Measurements from ENCODE around the gene RGR.

RGR gene

GRCh38 chr10:84217746-84218145, 27.1 kb upstream of the RGR start:
- H3K4me3 ChIP-seq (ENCODE audit: low read depth, low read length), result no peak overlapping the region

GRCh38 chr10:84221916-84222315, 22.9 kb upstream of the RGR start:
- no peak overlapping the region for H3K4me3 ChIP-seq (ENCODE audit: low read depth, low read length)

GRCh38 chr10:84224411-84225028, 20.3 kb upstream of the RGR start:
- no peak overlapping the region for H3K4me3 ChIP-seq (ENCODE audit: low read depth, low read length)

- H3K4me3 ChIP-seq (ENCODE audit: low read depth, low read length), result no peak within 1 kb of the TSS
Observed at GRCh38 chr10:84225427-84226173, 19.3 kb upstream of the RGR start, which contains the start of gene LRIT2. Gene LRIT2, minus strand, starts transcription at chr10:84225544. Its CDS starts 24 bp downstream, at chr10:84225520.

GRCh38 chr10:84226616-84227015, 18.2 kb upstream of the RGR start:
- no peak overlapping the region for H3K4me3 ChIP-seq (ENCODE audit: low read depth, low read length)

GRCh38 chr10:84227810-84228209, 17.0 kb upstream of the RGR start:
- H3K4me3 ChIP-seq (ENCODE audit: low read depth, low read length), result no peak overlapping the region

- no peak overlapping the region for H3K4me3 ChIP-seq (ENCODE audit: low read depth, low read length)
Observed at GRCh38 chr10:84230359-84230758, 14.5 kb upstream of the RGR start.

GRCh38 chr10:84232376-84232775, 12.5 kb upstream of the RGR start:
- no peak overlapping the region for H3K4me3 ChIP-seq (ENCODE audit: low read depth, low read length)

GRCh38 chr10:84233940-84234339, 10.9 kb upstream of the RGR start:
- no peak overlapping the region for H3K4me3 ChIP-seq (ENCODE audit: low read depth, low read length)

- H3K4me3 ChIP-seq (ENCODE audit: low read depth, low read length), result no peak overlapping the region
Observed at GRCh38 chr10:84234479-84234878, 10.4 kb upstream of the RGR start.

GRCh38 chr10:84235096-84235495, 9.8 kb upstream of the RGR start:
- H3K4me3 ChIP-seq (ENCODE audit: low read depth, low read length), result no peak overlapping the region

GRCh38 chr10:84236807-84237198, 8.1 kb upstream of the RGR start:
- no peak overlapping the region for H3K4me3 ChIP-seq (ENCODE audit: low read depth, low read length)

GRCh38 chr10:84237199-84238051, 7.4 kb upstream of the RGR start:
- H3K4me3 ChIP-seq (ENCODE audit: low read depth, low read length), result no peak overlapping the region

- no peak overlapping the region for H3K4me3 ChIP-seq (ENCODE audit: low read depth, low read length)
Observed at GRCh38 chr10:84238909-84239308, 5.9 kb upstream of the RGR start.

GRCh38 chr10:84241185-84241790, 3.6 kb upstream of the RGR start, which contains the start of gene LRIT1:
Gene LRIT1, minus strand, starts transcription at chr10:84241546. Its CDS starts 107 bp downstream, at chr10:84241439.
- H3K4me3 ChIP-seq (ENCODE audit: low read depth, low read length), result no peak within 1 kb of the TSS

GRCh38 chr10:84243759-84244158, 1.1 kb upstream of the RGR start:
- H3K4me3 ChIP-seq (ENCODE audit: low read depth, low read length), result no peak overlapping the region

GRCh38 chr10:84247496-84247895, 2.6 kb downstream of the RGR start:
- H3K4me3 ChIP-seq (ENCODE audit: low read depth, low read length), result no peak overlapping the region

GRCh38 chr10:84248794-84249193, 3.9 kb downstream of the RGR start:
- H3K4me3 ChIP-seq (ENCODE audit: low read depth, low read length), result no peak overlapping the region

GRCh38 chr10:84254552-84255478, 10.0 kb downstream of the RGR start:
- no peak overlapping the region for H3K4me3 ChIP-seq (ENCODE audit: low read depth, low read length)

All from iPS-11a (cell line).